ENCODE results near the gene SLC10A7.

- TF ChIP-seq CTCF (IDR thresholded peaks at IDR 0.05; ENCODE audit: low read depth, low read length, missing input control) (no peak), ATF3 (IDR thresholded peaks at IDR 0.05) (no peak), SP1 (IDR thresholded peaks at IDR 0.05) (no peak), TAF1 (conservative IDR thresholded peaks at IDR 0.05) (no peak), RAD21 (IDR thresholded peaks at IDR 0.05) (no peak), FOXA1 (IDR thresholded peaks at IDR 0.05) (no peak), REST (IDR thresholded peaks at IDR 0.05) (no peak), YY1 (IDR thresholded peaks at IDR 0.05) (no peak), HNF4A (conservative IDR thresholded peaks at IDR 0.05) (no peak), JUND (IDR thresholded peaks at IDR 0.05) (no peak), MAX (IDR thresholded peaks at IDR 0.05) (no peak), NR2F2 (IDR thresholded peaks at IDR 0.05) (no peak), RXRA (IDR thresholded peaks at IDR 0.05) (no peak)
Observed at GRCh38 chr4:146245246-146245645, 276.5 kb downstream of the SLC10A7 start.
